NK-92 treated with Interleukin-12 subunit alpha and Interleukin-12 subunit beta, amount 100 ng/mL, for 24 hours (cell line): ENCODE data around the gene BAIAP2.
"Not testable (repeated sequence)": the region's sequence is repeated elsewhere in the genome, so short reads cannot be mapped to it uniquely, and the experiment has no call there.

Experiments
- DNase-seq: peaks from one replicate; lab custom pipeline; 2025; lab: John Stamatoyannopoulos, UW

The BAIAP2 gene

DNA sequence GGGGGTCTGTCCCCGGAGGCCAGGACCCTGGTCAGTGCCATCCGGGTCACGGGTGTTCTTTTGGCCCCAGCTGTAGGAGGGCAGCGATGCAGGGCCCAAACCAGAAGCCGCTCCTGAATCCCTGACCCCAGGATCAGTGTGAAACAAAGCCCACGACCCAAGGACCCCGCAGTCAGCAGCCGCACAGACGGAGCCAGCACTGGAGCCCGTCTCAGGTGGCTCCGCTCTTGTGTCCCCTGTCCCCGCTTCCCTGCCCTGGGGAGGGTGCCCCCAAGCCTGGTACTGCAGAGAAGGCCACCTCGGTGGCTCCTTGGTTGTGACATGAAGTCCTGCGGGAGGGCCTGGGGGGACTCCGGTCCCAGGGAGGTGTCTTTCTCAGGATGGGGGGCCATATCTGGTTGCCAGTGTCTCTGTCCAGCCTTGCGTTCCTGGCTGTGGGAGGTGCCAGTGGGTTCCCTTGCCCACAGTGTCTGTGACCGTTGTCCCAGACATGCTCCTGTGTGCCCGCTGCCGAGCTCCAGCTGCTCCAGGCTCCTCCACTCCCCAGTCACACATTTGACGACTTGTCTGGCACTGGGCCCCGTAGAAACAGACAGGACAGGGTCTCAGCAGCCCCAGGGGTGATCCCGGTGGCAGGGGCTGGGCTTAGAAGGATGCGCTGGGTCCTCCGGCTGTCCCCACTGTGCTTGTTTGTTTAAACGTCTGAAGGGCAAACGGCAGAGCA is 33.6 kb downstream of the BAIAP2 start:
- no peak for DNase-seq

GRCh38 chr17:81069135-81069645 is 34.2 kb downstream of the BAIAP2 start:
- DNase-seq, result no peak

- DNase-seq, result no peak
Observed at GRCh38 chr17:81070541-81071246, 35.7 kb downstream of the BAIAP2 start.

- no peak for DNase-seq
Observed at GRCh38 chr17:81071761-81072741, 37.1 kb downstream of the BAIAP2 start.

DNA sequence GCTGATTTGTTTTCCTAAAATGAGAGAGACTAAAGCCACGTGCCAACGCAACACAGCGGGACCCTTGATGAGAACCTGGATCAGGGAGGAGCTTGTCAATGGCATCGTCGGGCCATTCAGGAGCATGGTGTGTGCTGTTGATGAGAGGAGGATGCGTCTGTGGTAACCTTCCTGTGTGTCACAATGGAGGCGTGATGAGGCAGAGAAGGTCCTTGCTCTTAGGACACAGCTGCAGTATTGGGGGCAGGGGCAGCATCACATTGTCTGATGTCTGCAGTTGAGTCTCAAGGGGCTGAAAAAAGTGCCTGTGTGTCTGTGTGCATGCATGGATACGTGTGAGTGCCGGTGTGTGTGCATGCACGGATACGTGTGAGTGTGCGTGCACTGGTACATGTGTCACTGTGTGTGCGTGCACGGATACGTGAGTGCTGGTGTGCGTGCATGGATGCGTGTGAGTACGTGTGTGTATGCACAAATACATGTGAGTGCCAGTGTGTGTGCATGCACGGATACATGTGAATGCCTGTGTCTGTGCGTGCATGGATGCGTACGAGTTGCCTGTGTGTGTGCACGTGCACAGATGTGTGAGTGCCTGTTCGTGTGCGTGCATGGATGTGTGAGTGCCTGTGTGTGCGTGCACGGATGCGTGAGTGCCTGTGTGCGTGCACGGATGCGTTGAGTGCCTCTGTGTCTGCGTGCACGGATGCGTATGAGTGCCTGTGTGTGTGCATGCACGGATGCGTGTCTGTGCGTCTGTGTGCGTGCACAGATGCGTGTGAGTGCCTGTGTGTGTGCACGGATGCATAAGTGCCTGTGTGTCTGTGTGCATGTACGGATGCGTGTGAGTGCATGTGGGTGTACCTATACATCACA is 39.3 kb downstream of the BAIAP2 start:
- DNase-seq, result no peak

GRCh38 chr17:81074875-81075274 is 39.9 kb downstream of the BAIAP2 start:
- DNase-seq, result no peak

GRCh38 chr17:81075307-81075706 is 40.4 kb downstream of the BAIAP2 start:
- DNase-seq, result no peak

DNA sequence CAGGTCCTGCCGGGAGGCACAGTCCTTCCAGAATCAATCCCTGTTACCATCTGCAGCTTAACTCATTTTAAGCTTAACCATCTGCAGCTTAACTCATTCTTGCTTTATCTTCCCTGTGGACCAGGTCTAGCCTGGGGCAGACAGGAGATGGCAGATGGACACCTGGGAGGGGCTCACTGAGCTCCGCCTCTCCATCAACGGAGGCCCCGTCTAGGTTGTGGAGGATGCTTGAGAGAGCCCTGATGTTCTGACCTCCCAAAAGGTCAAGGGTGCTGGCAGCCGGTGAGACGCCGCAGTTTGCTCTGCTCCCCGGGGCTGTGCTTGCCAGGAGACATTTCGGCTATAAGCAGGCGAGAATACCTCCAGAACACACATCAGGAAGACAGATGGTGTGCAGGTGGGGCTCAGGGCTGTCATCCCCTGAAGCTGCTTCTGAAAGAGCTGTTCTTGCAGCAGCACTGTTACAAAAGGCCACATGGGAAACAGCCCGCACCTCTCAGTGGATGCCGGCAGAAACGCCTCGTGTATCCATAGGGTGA is 41.3 kb downstream of the BAIAP2 start:
- no peak for DNase-seq

- not testable (repeated sequence) for DNase-seq
Observed at GRCh38 chr17:81078026-81078913, 43.3 kb downstream of the BAIAP2 start.

DNA sequence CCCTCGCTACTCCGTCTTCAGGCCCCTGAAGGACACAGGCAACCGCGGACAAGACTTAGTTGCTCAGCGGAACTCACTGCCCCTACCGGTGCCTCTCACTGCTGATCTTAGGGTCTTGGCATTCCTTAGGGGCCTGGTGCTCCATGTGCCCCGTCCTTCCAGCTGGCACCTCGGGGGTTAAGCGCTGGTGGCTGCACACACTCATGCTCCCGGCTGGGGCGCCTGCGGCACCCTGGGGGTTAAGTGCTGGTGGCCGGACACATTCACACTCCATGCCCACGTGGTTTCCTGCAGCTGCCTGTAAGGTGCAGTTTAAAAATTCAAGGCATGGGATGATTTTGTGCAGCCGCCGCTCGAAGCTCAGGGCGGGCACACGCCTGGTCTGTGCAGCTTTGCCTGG is 45.1 kb downstream of the BAIAP2 start:
- no peak for DNase-seq

DNA sequence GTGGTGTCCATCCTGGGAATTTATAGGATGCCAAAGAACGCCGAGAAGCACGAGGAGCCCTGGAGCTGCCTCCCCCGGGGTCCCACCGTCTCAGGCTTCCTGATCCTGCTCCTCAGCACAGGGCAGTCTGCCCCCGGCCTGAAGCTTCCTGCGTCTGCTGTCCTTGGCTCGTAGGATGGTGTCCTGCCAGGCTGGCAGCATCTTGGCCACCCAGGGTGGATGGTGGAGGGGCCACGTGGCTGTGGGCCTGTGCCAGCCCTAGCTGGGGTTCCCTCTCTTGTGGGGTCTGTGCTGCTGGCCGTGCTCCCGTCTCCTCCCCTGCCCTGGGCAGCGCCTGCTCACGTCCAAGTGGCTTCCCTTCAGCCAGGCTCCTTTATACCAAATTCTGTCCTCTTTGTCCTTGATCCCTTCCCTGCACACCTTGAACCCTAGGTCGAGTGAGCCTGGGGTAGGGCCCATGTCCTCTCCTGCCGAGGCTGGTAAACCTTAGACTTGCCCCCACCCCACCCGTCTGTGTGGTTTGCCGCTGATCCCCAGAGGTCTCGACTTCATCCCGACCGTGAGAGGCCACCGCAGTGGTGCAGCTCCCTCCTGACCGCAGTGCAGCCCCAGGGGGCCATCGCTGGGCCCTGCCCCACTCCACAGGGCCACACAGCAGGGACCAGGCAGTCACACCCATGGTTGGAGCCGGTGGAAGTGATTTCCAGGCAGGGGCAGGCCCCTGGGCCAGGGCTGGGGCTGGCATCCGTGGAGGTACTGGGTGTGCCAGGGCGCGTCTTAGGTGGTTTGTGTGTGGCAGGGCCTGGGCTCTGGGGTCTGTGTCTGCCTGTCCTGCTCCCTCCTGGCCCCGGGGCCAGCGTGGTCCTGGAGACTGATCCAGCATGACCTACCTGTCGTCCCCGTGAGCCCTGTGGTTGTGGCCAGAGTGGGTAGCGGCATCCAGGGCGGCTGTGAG is 46.5 kb downstream of the BAIAP2 start:
- DNase-seq, result no peak

DNA sequence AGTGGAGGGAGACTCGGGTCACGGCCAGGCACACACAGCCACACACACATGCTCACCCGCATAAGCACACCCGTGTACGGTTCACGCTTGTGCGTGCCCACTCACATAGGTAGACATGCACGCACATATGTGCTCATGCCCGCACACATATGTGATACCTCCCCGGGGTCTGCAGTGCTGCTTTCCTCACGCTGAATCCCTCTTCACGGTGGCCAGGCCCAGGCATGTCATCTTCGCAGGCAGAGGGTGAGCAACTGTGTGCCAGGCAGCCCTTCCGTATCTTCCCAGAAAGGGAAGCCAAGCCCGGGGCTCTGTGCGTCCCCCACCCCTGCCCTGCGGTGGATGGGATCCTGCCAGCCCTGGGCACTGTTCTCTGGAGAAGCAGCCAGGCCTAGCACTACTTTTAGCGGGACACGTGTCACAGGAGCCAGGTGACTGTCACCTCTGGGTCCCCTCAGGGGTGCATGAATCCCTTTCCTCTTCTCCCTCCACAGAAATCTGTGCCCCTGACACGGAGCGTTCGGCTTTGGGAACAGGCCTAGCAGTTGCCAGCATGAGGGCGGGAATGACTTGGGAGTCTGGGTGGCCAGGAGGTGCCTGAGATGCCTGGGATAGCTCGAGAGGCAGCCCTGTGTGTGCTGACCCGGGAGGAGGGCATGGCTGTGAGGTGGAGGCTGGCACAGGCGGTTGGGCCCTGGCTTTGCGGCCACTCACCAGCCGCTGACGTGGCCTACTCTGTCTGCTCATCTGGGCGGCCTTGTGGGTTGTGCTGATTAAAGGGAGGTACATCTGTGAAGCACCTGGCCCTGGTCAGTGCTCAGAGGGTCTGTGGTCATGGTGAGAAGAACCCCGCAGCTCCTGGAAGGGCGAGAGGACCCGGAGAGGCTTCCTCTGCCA is 47.5 kb downstream of the BAIAP2 start:
- DNase-seq, result no peak

DNA sequence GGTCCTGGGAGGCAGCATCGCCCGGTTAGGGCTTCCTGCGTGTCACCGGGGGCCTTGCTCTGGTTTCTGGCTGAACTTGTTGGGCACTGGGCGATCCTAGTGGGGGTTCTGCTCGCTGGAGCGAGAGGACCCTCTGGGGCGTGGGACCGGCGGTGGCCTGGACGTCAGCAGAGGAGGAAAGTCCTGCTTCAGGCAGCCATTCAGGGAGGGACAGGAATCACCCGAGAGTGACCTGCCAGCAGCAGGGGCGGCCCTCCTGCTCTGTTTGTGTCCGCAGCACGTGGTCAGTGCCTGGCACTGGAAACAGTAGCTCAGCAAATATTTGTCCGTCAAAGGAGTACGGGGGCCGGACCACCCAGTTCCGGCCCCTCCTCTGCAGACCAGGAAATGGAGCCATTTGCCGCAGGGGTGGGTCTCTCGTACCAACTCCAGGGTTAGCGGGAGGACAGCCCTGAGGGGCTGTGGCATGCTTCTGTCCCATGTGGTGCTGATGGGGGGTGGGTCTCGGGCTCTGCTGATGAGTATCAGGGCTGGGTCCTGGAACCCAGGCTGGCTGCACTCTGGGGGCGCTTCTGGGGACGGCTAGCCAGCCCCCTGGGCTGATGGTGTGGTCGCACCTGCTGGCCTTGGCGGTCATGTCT is 48.3 kb downstream of the BAIAP2 start:
- DNase-seq, result no peak

DNA sequence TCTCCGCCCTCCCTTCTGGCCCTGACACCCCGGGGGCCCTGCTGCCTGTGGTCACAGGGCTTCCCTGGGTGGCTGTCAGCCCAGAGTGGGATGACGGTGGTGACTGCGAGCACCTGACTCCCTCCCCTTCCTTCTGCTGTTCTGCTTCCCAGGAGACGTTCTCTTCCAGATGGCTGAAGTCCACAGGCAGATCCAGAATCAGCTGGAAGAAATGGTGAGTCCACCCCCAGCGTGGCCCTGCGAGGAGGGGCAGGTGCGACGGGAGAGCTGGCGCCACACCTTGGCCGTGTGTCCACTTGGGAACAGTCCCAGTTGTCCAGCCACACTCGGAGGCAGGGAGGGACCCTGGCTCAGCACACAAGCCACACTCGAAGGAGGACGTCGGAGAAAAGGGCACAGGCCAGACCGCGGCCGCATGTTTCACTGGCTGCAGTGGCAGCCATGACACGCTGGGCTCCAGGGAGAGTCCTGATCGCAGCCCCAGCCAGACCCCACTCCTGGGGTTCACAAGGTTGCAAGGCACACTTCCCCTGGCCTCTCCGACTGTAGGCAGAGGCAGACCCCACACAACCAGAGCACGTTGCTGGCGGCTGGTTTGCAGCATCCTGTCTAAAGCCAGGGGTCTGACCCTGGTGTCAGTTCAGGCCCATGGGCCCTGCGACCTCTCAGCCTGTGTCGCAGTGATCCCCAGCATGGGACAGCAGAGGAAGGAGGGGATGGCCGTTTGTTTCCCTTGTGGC is 49.9 kb downstream of the BAIAP2 start:
- DNase-seq, result no peak

- DNase-seq, result no peak
Observed at GRCh38 chr17:81085420-81085911, 50.5 kb downstream of the BAIAP2 start.
